Activated CD8-positive, alpha-beta memory T cell treated with anti-CD3 and anti-CD28 coated beads for 1 hour (primary cell): ENCODE results near the gene TMEM218.

Experiments used
- DNase-seq, 2 donors: peaks; one replicate each; pipeline ENCODE4 v3.0.0-alpha.2; 2020; ENCODE audit warnings: low read depth in 1 of 2; ENCODE audit errors: extremely low read depth in 1 of 2

Gene TMEM218

GRCh38 chr11:125132071-125132470 is 20.6 kb upstream of the TMEM218 start:
- no peak for DNase-seq

GRCh38 chr11:125129316-125129993 is 18.0 kb upstream of the TMEM218 start:
- no peak for DNase-seq

GRCh38 chr11:125128450-125128849 is 17.0 kb upstream of the TMEM218 start:
- DNase-seq, result no peak

DNA sequence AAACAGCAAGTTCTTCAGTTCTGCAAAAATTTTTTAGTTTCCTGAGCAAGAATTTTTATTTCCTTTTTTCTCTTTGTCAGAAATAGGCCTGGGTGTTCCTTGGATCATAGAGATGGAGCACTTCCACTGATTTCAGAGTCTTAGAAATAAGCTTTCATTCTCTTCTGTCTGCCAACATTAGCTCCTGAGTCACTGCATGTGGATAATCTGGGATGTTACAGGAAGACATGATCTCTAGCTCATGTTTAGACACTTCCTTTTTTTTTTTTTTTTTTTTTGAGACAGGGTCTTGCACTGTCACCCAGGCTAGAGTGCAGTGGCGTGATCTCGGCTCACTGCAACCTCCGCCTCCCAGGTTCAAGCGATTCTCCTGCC is 13.2 kb upstream of the TMEM218 start:
- no peak for DNase-seq

DNA sequence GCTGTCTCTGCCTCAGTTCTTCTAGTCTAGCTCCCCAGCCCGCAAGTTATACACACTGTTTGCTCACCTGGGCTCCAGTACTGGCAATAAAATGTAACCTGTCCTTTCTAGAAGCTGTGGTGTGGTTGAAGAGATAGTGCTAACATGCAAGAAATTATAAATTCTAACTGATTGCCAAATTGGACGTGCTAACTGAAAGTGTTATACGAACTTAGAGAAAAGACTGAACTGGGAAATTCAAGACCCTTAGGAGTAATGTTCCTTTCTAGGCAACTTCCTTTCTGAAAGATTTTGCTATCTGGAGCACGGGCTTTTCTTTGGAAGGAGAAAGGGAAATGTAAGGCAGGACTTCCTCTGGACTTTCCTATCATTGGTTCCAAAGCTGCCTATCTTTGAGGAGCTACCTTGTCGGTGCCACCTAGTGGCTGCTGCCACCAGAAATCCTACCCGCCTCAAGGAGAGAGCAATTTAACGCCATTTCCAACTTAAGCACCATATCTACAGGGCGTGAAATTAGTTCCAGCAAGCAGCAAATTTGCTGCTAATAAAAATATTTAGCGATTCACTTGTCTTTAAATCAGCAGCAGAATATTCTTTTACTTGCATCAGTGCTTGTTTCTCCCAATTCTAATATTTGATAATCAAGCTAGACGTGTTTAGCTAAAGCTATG is 12.7 kb upstream of the TMEM218 start:
- DNase-seq, result peak in 1 of 2 donors; percentile 12

GRCh38 chr11:125123194-125123946 is 11.9 kb upstream of the TMEM218 start:
- DNase-seq, result no peak

DNA sequence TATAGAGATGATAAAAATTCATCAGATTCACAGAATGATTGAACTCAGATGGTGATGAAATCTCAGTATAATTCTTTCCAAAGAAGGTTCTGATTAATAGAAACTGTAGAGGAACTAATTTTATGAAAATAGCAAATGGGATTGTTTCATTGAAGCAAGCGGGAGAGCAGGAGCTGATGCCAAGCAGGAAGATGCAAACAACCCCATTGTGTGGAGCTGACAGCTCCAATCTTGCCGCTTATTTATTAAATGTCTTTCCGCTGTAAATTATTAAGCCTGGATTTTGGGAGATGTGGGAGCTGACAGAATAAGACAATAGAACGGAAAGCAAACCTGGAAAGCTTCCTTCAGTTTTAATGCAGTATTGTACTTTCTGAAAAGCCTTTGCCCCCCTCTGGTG is 6.0 kb upstream of the TMEM218 start:
- no peak for DNase-seq

DNA sequence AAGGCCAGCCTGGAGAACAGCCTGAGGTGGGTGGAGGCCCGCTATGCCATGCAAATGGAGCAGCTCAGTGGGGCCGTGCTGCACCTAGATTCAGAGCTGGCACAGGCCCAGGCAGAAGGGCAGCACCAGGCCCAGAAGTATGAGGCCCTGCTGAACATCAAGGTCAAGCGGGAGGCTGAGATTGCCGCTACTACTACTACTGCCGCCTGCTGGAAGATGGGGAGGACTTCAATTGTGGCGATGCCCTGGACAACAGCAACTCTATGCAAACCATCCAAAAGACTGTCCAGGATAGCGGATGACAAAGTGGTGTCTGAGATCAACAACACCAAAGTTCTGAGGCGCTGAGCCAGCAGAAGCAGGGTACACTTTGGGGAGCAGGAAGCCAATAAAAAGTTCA is 3.1 kb upstream of the TMEM218 start:
- DNase-seq, result no peak

DNA sequence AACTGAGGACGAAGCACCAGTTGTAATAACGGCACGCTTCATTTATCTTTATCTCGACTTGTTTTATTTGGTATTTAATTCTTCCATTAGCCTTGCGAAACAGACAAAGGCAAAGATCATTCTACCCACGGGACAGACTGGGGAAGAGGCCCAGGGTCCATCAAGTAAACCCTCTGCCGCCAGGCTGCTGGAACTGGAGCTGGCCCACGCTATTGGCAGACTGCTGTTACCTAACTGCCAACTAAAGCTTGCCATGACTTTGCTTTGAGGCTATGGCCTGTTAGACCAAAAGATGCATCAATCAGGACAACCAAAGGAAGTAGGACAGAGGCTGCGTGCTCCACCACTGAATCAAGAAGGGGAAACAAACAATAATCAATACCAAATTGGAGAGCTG is 780 bp upstream of the TMEM218 start:
- DNase-seq, result no peak

GRCh38 chr11:125111001-125111342 is 454 bp downstream of the TMEM218 start:
- no peak for DNase-seq

DNA sequence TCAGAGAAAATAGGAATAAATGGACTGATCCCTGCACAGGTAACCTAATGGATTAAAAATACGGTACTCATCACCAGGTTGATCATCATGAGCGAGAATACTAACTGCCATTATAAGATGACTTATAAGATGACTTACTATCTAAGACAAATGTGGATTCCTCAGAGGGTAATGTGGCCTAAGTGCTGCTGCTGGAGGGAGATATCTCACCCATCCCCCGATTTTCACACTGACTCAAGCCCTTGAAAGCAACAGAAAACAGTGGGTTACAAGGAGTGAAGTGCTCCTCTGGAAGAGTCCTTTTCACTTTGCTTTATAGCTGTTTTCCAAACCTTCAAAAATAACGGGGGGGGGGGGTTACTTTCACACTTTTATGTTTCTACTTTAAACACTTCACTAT is 920 bp downstream of the TMEM218 start:
- no peak for DNase-seq

GRCh38 chr11:125108469-125108868 is 3.0 kb downstream of the TMEM218 start:
- DNase-seq, result no peak

DNA sequence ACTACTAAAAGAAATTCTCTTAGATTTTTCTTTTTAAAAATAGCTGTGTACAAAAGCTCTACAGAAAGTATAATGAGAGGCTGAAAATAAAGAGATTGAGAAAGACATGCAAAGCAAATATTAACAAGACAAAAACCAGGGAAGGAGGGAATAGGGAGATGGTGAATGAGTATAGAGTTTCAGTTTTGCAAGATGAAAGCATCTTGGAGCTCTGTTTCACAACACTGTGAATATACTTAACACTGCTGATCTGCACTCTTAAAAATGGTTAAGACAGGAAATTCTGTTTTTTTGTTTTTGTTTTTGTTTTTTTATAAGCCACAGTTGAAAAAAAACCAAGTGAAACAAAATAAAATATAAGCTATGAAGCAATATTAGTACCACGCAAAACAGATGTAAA is 5.5 kb downstream of the TMEM218 start:
- DNase-seq, result no peak

DNA sequence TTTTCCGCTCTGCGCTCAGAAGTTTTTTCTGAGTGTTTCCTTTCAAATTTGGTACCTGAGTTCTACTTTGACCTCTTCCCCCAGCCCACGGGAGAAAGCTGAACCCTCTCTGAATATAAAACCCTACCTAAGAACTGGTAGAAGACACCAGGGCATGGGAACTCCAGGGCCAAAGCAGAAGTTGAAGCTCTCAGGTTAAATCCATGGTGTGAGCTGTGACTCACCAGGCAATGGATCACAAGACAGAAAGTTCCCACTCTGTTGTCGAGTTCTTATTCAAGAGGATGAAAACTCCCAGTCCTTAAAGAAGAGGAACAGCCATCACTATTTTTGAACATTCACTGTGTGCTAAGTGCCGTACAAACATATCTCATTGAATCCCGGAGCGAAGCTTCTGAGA is 8.9 kb downstream of the TMEM218 start:
- DNase-seq, result no peak

DNA sequence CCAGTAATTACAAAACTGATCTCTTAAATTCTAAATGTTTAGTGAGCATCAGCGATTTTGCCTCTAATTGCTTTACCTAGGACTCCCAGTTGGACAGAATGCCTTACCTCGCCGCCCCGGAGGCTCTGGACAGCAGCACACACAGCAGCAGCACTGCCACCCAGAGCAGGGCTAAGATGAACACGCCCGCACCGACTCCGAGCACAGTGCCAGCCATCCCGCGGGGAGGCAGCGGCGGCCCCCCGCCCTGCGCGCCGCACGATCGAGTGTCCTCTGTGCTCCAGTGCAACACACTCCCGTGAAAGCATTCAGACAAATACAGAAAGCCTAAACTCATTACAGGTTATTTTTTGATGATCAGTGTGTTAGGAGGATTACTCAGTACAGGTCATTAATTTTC is 9.4 kb downstream of the TMEM218 start:
- DNase-seq, result no peak

DNA sequence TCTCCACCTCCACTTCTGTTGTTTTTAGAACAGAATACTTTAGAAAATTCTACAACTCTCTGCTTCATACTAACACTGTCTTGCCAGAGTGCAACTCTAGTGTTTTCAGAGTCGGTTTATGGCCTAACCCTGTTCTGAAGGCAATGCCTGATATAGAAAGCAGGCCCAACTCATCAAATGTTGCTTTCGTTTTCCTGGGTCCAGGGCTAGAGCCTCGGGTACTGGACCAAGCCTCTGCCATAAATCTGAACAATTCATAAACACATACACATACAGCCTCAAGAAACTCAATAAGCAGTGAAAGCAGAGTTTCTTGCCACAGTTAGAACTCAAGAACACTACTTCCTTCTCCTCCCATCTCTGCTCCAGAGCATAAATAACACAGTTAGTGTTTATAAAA is 9.8 kb downstream of the TMEM218 start:
- DNase-seq, result no peak

- no peak for DNase-seq
Measured at GRCh38 chr11:125100136-125100535, 11.3 kb downstream of the TMEM218 start.

DNA sequence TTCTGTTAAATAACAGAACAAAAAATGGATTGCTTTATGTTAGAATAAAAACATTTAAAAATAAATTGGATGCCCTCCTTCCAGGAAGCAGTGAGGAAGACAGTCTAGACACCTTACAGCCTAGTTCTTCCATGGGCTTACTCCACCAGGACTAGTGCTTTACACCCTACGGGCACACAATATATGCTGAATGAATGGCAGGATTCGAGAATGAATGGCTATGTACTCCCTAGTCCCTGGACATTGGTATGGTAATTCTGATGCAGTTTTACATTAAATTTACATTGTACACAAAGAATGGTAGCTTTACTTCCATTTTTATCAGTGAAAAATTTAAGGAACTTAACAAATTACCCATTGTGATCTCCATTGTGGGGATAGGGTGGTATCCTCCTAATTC is 16.7 kb downstream of the TMEM218 start:
- no peak for DNase-seq

- DNase-seq, result no peak
Measured at GRCh38 chr11:125093502-125093901, 17.9 kb downstream of the TMEM218 start.

GRCh38 chr11:125092669-125093068 is 18.8 kb downstream of the TMEM218 start:
- no peak for DNase-seq

DNA sequence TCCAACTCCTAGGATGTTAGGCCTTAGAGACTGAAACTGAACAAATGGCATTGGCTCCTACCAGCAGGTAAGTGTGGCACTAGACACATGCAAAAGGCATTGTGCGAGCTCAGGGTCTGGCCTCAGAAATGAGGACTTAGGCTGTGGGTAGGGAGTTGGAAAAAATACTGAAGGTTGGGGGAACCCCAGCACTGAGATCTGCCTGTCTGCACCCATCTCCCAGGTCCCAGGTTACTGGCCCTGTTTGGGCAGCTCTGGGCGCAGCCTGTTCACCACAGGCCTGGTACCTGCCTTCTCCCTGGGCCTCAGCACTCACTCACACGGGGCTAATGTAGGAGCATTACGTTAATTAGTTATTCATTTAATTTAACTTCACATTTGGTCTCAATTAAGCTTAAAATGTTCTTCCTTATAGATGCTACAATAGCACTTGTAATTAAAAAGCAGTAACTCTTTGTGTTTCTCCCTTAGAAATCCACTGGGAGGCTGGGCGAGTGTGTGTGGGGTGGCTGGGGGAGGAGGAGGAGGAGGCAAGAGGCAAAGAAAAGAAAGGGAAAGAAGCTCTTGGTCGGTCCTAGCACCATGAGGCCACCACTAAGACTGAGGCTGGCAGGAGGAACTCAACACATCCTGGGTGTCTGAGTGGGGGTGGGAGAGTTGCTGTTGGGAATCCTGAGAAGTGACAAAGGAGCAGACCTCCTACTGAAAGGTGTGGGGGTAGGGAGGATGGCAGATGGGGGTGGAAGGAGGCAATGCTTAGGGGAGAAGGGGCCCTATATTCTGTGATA is 19.4 kb downstream of the TMEM218 start:
- DNase-seq, result no peak
